Endothelial cell of umbilical vein (primary cell): ENCODE data around the gene ACBD6. TPM values are rescaled to one million over a fixed set of nuclear protein-coding genes. Genes with fewer than 3 reads are reported as not detected.

ENCODE experiments used
- BruUV-seq: library from RNA; stranded (reverse); fragments of 400-500 nt; replicated peaks from 2 replicates; lab custom pipeline; 2021; lab: Mats Ljungman, UMichigan
- CTCF ChIA-PET: fragments of 300-600, 350-600 bp; sonication (Branson Sonifier 250); formaldehyde crosslinking; loops from one replicate; lab custom pipeline; 2021; ENCODE audit warnings: antibody characterized with exemption, inconsistent platforms; lab: Charles Lee
- POLR2A ChIA-PET: fragments of 300-600, 350-600 bp; sonication (Branson Sonifier 250); formaldehyde crosslinking; loops from one replicate; lab custom pipeline; 2021; ENCODE audit warnings: antibody characterized with exemption, inconsistent platforms; lab: Charles Lee
- DNase-seq: peaks from one replicate; pipeline ENCODE4 v3.0.0-alpha.2; 2011; ENCODE audit warnings: low read depth, low spot score
- FAIRE-seq: peaks from 2 replicates; lab custom pipeline; 2011; peaks lifted over from hg19 to GRCh38; lab: Jason Lieb, UNC
- H2AFZ ChIP-seq: 2 replicates; pipeline ENCODE4 v1.6.0; 2012; ENCODE audit warnings: low read depth, low read length, control low read depth, inconsistent platforms
- H3K27ac ChIP-seq: 2 replicates; pipeline ENCODE4 v1.5.1; 2011; ENCODE audit warnings: low read depth, mild to moderate bottlenecking, control low read depth, low read length, moderate library complexity; ENCODE audit not compliant: insufficient read depth
- H3K27me3 ChIP-seq, 2 experiments: 2 replicates each; pipeline versions ENCODE4 v1.6.0 to v1.6.1; 2011; ENCODE audit warnings: low read length in 2 of 2, mixed read lengths in 1 of 2; ENCODE audit not compliant: control insufficient read depth in 2 of 2, insufficient read depth in 2 of 2
- H3K36me3 ChIP-seq, 2 experiments: 2 replicates in 1 of 2; 3 replicates in 1 of 2; pipeline ENCODE4 v1.5.1; 2011; ENCODE audit warnings: low read length in 2 of 2, mild to moderate bottlenecking in 1 of 2, moderate library complexity in 1 of 2; ENCODE audit not compliant: control insufficient read depth in 2 of 2, insufficient read depth in 2 of 2; ENCODE audit errors: extremely low read depth in 1 of 2
- H3K4me1 ChIP-seq: 3 replicates; pipeline ENCODE4 v1.5.1; 2011; ENCODE audit warnings: mild to moderate bottlenecking, low read length; ENCODE audit not compliant: control insufficient read depth, insufficient read depth; ENCODE audit errors: extremely low read depth
- H3K4me2 ChIP-seq: 2 replicates; pipeline ENCODE4 v1.6.1; 2011; ENCODE audit warnings: low read length, control low read depth, mixed read lengths; ENCODE audit not compliant: insufficient read depth
- H3K4me3 ChIP-seq, 3 experiments: fragments of 200-600 bp in 1 of 3; sonication (generic), shearing (Covaris generic) in 1 of 3; replicated peaks in 1 of 3; 2 replicates each; pipeline ENCODE4 v1.5.1; 2011 to 2016; ENCODE audit warnings: control low read depth in 3 of 3, low read length in 3 of 3, mild to moderate bottlenecking in 2 of 3, inconsistent platforms in 1 of 3, low read depth in 1 of 3, moderate library complexity in 1 of 3; ENCODE audit not compliant: insufficient read depth in 1 of 3
- H3K79me2 ChIP-seq: 2 replicates; pipeline ENCODE4 v1.6.0; 2012; ENCODE audit warnings: low read length, inconsistent platforms; ENCODE audit not compliant: control insufficient read depth, insufficient read depth
- H3K9ac ChIP-seq: replicated peaks from 2 replicates; pipeline ENCODE3; 2011; ENCODE audit warnings: low read length, control low read depth; ENCODE audit not compliant: insufficient read depth; ENCODE audit errors: extremely low read depth
- H3K9me1 ChIP-seq: replicated peaks from 3 replicates; pipeline ENCODE4 v1.6.0; 2011; ENCODE audit warnings: mild to moderate bottlenecking, low read length; ENCODE audit not compliant: control insufficient read depth, insufficient read depth; ENCODE audit errors: extremely low read depth
- H3K9me3 ChIP-seq: replicated peaks from 2 replicates; pipeline ENCODE4 v1.5.1; 2012; ENCODE audit warnings: low read length, inconsistent platforms; ENCODE audit not compliant: control insufficient read depth, insufficient read depth
- H4K20me1 ChIP-seq: replicated peaks from 2 replicates; pipeline ENCODE3; 2011; ENCODE audit warnings: mild to moderate bottlenecking, low read length; ENCODE audit not compliant: control insufficient read depth, insufficient read depth; ENCODE audit errors: extremely low read depth
- EZH2 ChIP-seq: IDR thresholded peaks from 2 replicates; pipeline ENCODE4 v1.6.1; 2012; ENCODE audit warnings: borderline replicate concordance, low read depth, mild to moderate bottlenecking, moderate library complexity, low read length, inconsistent platforms; ENCODE audit not compliant: severe bottlenecking
- FOS ChIP-seq: IDR thresholded peaks from 2 replicates; pipeline ENCODE4 v1.6.1; 2011; ENCODE audit warnings: mild to moderate bottlenecking, low read length, moderate library complexity, borderline replicate concordance; ENCODE audit not compliant: insufficient read depth
- GATA2 ChIP-seq: IDR thresholded peaks from 2 replicates; pipeline ENCODE4 v1.7.0; 2011; ENCODE audit warnings: low read depth, mild to moderate bottlenecking, moderate library complexity, mixed read lengths, low read length; ENCODE audit not compliant: insufficient read length, insufficient read depth
- JUN ChIP-seq: IDR thresholded peaks from 2 replicates; pipeline ENCODE4 v1.6.1; 2011; ENCODE audit warnings: borderline replicate concordance, low read depth; ENCODE audit not compliant: insufficient read length, insufficient read depth
- MYC ChIP-seq: IDR thresholded peaks from one replicate; pipeline ENCODE4 v1.6.1; 2011; ENCODE audit warnings: mild to moderate bottlenecking, low read depth, low read length
- POLR2A ChIP-seq: IDR thresholded peaks from 2 replicates; pipeline ENCODE4 v1.6.1; 2012; ENCODE audit warnings: low read depth, mild to moderate bottlenecking, control low read depth, low read length
- POLR2AphosphoS5 ChIP-seq: IDR thresholded peaks from 2 replicates; pipeline ENCODE4 v1.6.1; 2012; ENCODE audit warnings: low read depth, mild to moderate bottlenecking, control low read depth, low read length, moderate library complexity; ENCODE audit not compliant: insufficient read depth
- dilution Hi-C: fragments of 300-500 bp; cut with MboI; formaldehyde crosslinking; loops from one replicate; pipeline ENCODE4 v1.15.0; 2019; ENCODE audit warnings: low sequenced_read_pairs; ENCODE audit not compliant: extremely low pct_ligation_motif_present
- intact Hi-C: fragments of 100-400 bp; cut with micrococcal nuclease; formaldehyde crosslinking; loops from one replicate; pipeline ENCODE4 v1.10.0; 2022
- polyA plus RNA-seq, 4 experiments: library from polyadenylated mRNA; depleted of rRNA in 3 of 4; stranded (reverse) in 3 of 4; unstranded in 1 of 4; fragments of >200 nt; gene quantifications; 2 replicates each; pipeline versions ENCODE4 v1.2.1 to v1.2.3, GENCODE V29; 2011 to 2012; ENCODE audit warnings: missing spikeins in 1 of 4
- total RNA-seq: library from RNA; stranded (reverse); gene quantifications from 2 replicates; pipeline ENCODE4 v1.2.3, GENCODE V29; 2021
- TF ChIP-seq, protein P1 (sequence below), 2 donors: IDR thresholded peaks; 1 replicate in 1 of 2; 2 replicates in 1 of 2; pipeline ENCODE4 v1.5.1; 2011; ENCODE audit warnings: low read length in 2 of 2, mild to moderate bottlenecking in 2 of 2, moderate library complexity in 2 of 2, control low read depth in 1 of 2, inconsistent platforms in 1 of 2, low read depth in 1 of 2; ENCODE audit not compliant: insufficient read depth in 1 of 2; ENCODE audit errors: extremely low read depth in 1 of 2
- TF ChIP-seq, protein P2 (sequence below): IDR thresholded peaks from 2 replicates; pipeline ENCODE4 v1.6.1; 2011; ENCODE audit not compliant: insufficient read depth, insufficient read length

The ACBD6 gene
- total and polyA plus RNA-seq, 2 donors (not counting 3 experiments of a cell fraction or from before 2014, with no cell fraction given), result 55.6 to 56.4 TPM

DNA sequence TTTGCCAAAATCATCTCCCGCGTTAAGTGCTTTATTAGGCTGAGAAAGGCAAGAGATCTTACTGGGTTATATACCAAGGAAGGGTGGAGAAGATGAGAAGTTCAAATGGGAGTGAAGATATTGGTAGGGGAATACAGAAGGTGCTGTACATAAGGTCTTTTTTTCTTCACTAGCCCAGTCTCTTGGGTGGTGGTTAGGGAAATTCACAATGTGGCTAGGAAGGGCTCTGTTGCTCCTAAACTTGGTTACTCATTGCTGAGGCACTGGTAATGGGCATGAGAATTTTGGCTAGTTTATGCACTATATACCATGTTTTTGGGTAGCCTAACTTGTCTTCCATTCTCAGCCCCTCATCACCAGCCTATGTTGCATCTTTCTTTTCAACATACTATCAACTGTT lies 221.8 kb downstream of the ACBD6 start:
- DNase-seq (no peak), FAIRE-seq (no peak)
- Histone ChIP-seq H3K9me3 (no peaks in the 10 kb centered on the region), H3K4me3 (no peak overlapping the region), H3K27me3 (no peaks in the 10 kb centered on the region), H4K20me1 (no peaks in the 10 kb centered on the region), H3K9me1 (no peaks in the 10 kb centered on the region), H2AFZ (no peak overlapping the region), H3K79me2 (no peaks in the 10 kb centered on the region), H3K9ac (no peak overlapping the region), H3K4me1 (peaks cover 14% of the 10 kb centered on the region), H3K27ac (no peak overlapping the region), H3K36me3 (no peaks in the 10 kb centered on the region), H3K4me2 (no peak overlapping the region)
- ChIA-PET CTCF (interaction anchor here (1.6 kb wide), 1 partner anchor 10 kb away, joined by 3 read pairs; no protein-coding TSS in a partner anchor), POLR2A (no interaction called here)
- no TSS peak for BruUV-seq
- TF ChIP-seq, protein P1, sequence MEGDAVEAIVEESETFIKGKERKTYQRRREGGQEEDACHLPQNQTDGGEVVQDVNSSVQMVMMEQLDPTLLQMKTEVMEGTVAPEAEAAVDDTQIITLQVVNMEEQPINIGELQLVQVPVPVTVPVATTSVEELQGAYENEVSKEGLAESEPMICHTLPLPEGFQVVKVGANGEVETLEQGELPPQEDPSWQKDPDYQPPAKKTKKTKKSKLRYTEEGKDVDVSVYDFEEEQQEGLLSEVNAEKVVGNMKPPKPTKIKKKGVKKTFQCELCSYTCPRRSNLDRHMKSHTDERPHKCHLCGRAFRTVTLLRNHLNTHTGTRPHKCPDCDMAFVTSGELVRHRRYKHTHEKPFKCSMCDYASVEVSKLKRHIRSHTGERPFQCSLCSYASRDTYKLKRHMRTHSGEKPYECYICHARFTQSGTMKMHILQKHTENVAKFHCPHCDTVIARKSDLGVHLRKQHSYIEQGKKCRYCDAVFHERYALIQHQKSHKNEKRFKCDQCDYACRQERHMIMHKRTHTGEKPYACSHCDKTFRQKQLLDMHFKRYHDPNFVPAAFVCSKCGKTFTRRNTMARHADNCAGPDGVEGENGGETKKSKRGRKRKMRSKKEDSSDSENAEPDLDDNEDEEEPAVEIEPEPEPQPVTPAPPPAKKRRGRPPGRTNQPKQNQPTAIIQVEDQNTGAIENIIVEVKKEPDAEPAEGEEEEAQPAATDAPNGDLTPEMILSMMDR (IDR thresholded peaks at IDR 0.05; ENCODE audit: extremely low read depth in 1 of 2, insufficient read depth in 1 of 2, low read depth in 1 of 2, low read length in 2 of 2), result no peak
- TF ChIP-seq JUN (no peak), POLR2A (no peak), MYC (no peak), GATA2 (no peak), EZH2 (no peak), POLR2AphosphoS5 (no peak), FOS (no peak)
- TF ChIP-seq, protein P2, sequence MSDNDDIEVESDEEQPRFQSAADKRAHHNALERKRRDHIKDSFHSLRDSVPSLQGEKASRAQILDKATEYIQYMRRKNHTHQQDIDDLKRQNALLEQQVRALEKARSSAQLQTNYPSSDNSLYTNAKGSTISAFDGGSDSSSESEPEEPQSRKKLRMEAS, result no peak
- intact Hi-C loops, result no loop called here
- dilution Hi-C loops, result no loop called here
